Body of pancreas (tissue), 4 donors: ENCODE measurements around the gene AP1S2.

Source experiments
- POLR2A ChIP-seq, 3 donors: fragments of 450-650 bp; IDR thresholded peaks; one replicate each; pipeline ENCODE4 v1.6.1; 2016; ENCODE audit warnings: antibody characterized with exemption in 3 of 3, mild to moderate bottlenecking in 2 of 3
- TF ChIP-seq, protein P1 (sequence below), 7 experiments: fragments of 450-650 bp in 4 of 7; fragments of 200-600 bp in 3 of 7; sonication (generic) in 3 of 7; IDR thresholded peaks; one replicate each; pipeline ENCODE4 v1.5.1; 2016 to 2019; ENCODE audit warnings: antibody characterized with exemption in 7 of 7

DNA sequence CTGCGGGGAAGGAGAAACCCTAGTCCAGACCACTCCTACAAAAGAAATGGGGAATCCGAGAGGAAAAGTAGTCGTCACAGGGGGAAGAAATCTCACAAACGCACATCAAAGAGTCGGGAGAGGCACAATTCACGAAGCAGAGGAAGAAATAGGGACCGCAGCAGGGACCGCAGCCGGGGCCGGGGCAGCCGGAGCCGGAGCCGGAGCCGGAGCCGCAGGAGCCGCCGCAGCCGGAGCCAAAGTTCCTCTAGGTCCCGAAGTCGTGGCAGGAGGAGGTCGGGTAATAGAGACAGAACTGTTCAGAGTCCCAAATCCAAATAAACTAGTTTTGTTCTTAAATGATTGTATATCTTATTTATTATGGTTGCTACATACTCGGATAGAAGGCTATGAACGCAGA lies 31.7 kb downstream of the AP1S2 start:
- TF ChIP-seq POLR2A (IDR thresholded peaks at IDR 0.05) = no peak
- TF ChIP-seq, protein P1, sequence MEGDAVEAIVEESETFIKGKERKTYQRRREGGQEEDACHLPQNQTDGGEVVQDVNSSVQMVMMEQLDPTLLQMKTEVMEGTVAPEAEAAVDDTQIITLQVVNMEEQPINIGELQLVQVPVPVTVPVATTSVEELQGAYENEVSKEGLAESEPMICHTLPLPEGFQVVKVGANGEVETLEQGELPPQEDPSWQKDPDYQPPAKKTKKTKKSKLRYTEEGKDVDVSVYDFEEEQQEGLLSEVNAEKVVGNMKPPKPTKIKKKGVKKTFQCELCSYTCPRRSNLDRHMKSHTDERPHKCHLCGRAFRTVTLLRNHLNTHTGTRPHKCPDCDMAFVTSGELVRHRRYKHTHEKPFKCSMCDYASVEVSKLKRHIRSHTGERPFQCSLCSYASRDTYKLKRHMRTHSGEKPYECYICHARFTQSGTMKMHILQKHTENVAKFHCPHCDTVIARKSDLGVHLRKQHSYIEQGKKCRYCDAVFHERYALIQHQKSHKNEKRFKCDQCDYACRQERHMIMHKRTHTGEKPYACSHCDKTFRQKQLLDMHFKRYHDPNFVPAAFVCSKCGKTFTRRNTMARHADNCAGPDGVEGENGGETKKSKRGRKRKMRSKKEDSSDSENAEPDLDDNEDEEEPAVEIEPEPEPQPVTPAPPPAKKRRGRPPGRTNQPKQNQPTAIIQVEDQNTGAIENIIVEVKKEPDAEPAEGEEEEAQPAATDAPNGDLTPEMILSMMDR (IDR thresholded peaks at IDR 0.05) = no peak
